ENCODE measurements around the gene PRKRIP1.
"Not testable (repeated sequence)": the region's sequence is repeated elsewhere in the genome, so short reads cannot be mapped to it uniquely, and the experiment has no call there.

PRKRIP1 gene, protein sequence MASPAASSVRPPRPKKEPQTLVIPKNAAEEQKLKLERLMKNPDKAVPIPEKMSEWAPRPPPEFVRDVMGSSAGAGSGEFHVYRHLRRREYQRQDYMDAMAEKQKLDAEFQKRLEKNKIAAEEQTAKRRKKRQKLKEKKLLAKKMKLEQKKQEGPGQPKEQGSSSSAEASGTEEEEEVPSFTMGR

GRCh38 chr7:102395873-102396709 lies at the start of gene PRKRIP1:
Gene PRKRIP1, plus strand, starts transcription at chr7:102396363. Its CDS starts 49 bp downstream, at chr7:102396412.
- no peaks in the 10 kb centered on the region for H3K9me3 ChIP-seq (ENCODE audit: insufficient read depth, low read length)
- peak within 1 kb of the TSS; percentile 97 for H3K4me2 ChIP-seq (ENCODE audit: low read length)
- H3K9ac ChIP-seq (ENCODE audit: low read length) = peak within 1 kb of the TSS; percentile 86
- peak within 1 kb of the TSS; percentile 44 for H3K27ac ChIP-seq (ENCODE audit: low read length)
- TF ChIP-seq EZH2phosphoT487 (IDR thresholded peaks at IDR 0.05; ENCODE audit: low read depth) (no peak), CTCF (IDR thresholded peaks at IDR 0.05; ENCODE audit: low read depth, low read length) (no peak)
- no peaks in the 10 kb centered on the region for H4K20me1 ChIP-seq (ENCODE audit: insufficient read depth, low read length)
- H3K4me1 ChIP-seq (ENCODE audit: low read length) = peaks cover 9% of the 10 kb centered on the region
- peak within 1 kb of the TSS; percentile 82 for H3K4me3 ChIP-seq (ENCODE audit: low read length)
- H3K36me3 ChIP-seq (replicated peaks; ENCODE audit: low read depth, low read length) = peaks cover 33% of the 10 kb centered on the region
- no peaks in the 10 kb centered on the region for H3K27me3 ChIP-seq (ENCODE audit: low read depth, low read length)
- peak within 1 kb of the TSS; percentile 55; the same call in 1 of the 2 replicates for H2AFZ ChIP-seq (ENCODE audit: low read depth, low read length)
- H3K79me2 ChIP-seq (ENCODE audit: low read length) = peaks cover 14% of the 10 kb centered on the region

- not testable (repeated sequence) for H2AFZ ChIP-seq (ENCODE audit: low read depth, low read length); H4K20me1 ChIP-seq (ENCODE audit: insufficient read depth, low read length); H3K4me2 ChIP-seq (ENCODE audit: low read length); H3K79me2 ChIP-seq (ENCODE audit: low read length); H3K9ac ChIP-seq (ENCODE audit: low read length); H3K36me3 ChIP-seq (replicated peaks; ENCODE audit: low read depth, low read length); H3K27me3 ChIP-seq (ENCODE audit: low read depth, low read length); H3K4me3 ChIP-seq (ENCODE audit: low read length); H3K9me3 ChIP-seq (ENCODE audit: insufficient read depth, low read length); H3K27ac ChIP-seq (ENCODE audit: low read length); H3K4me1 ChIP-seq (ENCODE audit: low read length)
Observed at GRCh38 chr7:102346983-102347382, 49.2 kb upstream of the PRKRIP1 start.

DNA sequence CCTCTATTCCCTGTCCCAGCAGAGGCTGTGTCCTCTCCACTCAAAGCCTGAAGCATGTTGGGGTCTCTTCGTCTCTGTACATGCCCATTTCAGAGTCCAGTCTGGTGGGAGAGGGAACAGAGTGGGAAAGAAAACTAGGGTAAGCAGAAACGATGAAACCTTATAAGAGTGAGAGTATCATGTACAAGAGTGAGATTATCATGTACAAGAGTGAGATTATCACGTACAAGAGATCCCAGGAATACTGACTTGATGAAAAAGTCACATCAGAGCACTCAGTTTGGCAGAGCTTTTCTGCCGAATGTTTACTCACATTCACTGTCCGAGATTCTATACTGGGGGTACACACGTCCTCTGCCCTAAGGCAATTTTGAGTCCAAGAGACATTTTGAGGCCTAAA lies 39.8 kb upstream of the PRKRIP1 start, which contains the start of gene SPDYE6:
Gene SPDYE6, minus strand, starts transcription at position 101 of the 400 bp plus-strand sequence. CDS start 421 bp downstream, outside the sequence.
- not testable (repeated sequence) for H3K4me3 ChIP-seq (ENCODE audit: low read length); H3K9ac ChIP-seq (ENCODE audit: low read length); H4K20me1 ChIP-seq (ENCODE audit: insufficient read depth, low read length); H3K4me2 ChIP-seq (ENCODE audit: low read length); H3K9me3 ChIP-seq (ENCODE audit: insufficient read depth, low read length); H3K27ac ChIP-seq (ENCODE audit: low read length); H3K4me1 ChIP-seq (ENCODE audit: low read length); H3K79me2 ChIP-seq (ENCODE audit: low read length); H3K36me3 ChIP-seq (replicated peaks; ENCODE audit: low read depth, low read length); H2AFZ ChIP-seq (ENCODE audit: low read depth, low read length); H3K27me3 ChIP-seq (ENCODE audit: low read depth, low read length)

DNA sequence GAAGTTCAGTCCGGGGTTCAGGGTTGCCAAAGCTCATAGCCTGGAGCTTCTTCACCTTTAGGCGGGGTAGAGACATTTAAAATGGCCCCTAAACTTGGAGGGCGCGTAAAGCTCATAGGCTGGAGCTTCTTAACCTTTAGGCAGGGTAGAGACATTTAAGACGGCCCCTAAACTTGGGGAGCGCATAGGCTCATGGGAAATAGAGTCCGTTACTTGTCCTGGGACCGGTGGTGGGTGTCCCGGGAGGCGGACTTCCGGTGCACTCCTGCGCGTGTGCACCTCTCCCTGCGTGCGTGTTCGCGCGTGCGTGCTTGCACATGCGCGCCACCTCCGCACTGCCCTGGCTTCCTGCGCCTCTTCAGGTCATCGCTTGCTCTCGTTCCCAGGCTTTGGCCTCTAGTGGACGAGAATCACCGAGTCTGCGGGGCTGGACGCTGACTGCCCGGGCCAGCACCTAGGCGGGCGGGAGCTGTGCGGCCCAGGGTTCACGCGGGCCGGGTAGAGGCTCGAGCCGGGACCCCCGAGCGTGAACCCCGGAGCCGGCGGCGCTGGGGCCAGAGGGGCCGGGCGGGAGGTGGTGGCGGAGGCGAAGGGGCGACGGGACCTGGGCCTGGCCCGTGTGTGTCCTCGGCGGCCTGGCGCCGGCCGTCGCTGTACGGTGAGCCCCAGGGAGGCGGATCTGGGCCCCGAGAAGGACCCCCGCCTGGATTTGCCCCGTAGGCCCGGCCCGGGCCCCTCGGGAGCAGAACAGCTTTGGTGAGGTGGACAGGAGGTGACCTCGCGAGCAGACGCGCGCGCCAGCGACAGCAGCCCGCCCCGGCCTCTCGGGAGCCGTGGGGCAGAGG lies 32.4 kb upstream of the PRKRIP1 start:
- peaks cover 21% of the 10 kb centered on the region for H3K79me2 ChIP-seq (ENCODE audit: low read length)
- H3K36me3 ChIP-seq (replicated peaks; ENCODE audit: low read depth, low read length); H3K4me1 ChIP-seq (ENCODE audit: low read length); H3K27me3 ChIP-seq (ENCODE audit: low read depth, low read length); H4K20me1 ChIP-seq (ENCODE audit: insufficient read depth, low read length); H3K9me3 ChIP-seq (ENCODE audit: insufficient read depth, low read length): not testable (repeated sequence)
- peak overlapping the region; percentile 50 for H3K4me2 ChIP-seq (ENCODE audit: low read length)
- H3K4me3 ChIP-seq (ENCODE audit: low read length) = peak overlapping the region; percentile 86
- 0 out of 2 replicates have a peak overlapping the region, but pooled peaks have one; percentile 33 for H3K27ac ChIP-seq (ENCODE audit: low read length)
- H2AFZ ChIP-seq (ENCODE audit: low read depth, low read length) = 0 out of 2 replicates have a peak overlapping the region, but pooled peaks have one; percentile 62
- peak overlapping the region; percentile 87 for H3K9ac ChIP-seq (ENCODE audit: low read length)

GRCh38 chr7:102364394-102364886 lies 31.7 kb upstream of the PRKRIP1 start:
- Histone ChIP-seq H3K79me2 (ENCODE audit: low read length) (peaks cover 21% of the 10 kb centered on the region), H3K4me3 (ENCODE audit: low read length) (peak overlapping the region; percentile 86), H3K9ac (ENCODE audit: low read length) (peak overlapping the region; percentile 87), H3K4me2 (ENCODE audit: low read length) (peak overlapping the region; percentile 45)
- not testable (repeated sequence) for H3K9me3 ChIP-seq (ENCODE audit: insufficient read depth, low read length); H4K20me1 ChIP-seq (ENCODE audit: insufficient read depth, low read length); H3K36me3 ChIP-seq (replicated peaks; ENCODE audit: low read depth, low read length); H3K27me3 ChIP-seq (ENCODE audit: low read depth, low read length); H3K27ac ChIP-seq (ENCODE audit: low read length); H2AFZ ChIP-seq (ENCODE audit: low read depth, low read length); H3K4me1 ChIP-seq (ENCODE audit: low read length)

DNA sequence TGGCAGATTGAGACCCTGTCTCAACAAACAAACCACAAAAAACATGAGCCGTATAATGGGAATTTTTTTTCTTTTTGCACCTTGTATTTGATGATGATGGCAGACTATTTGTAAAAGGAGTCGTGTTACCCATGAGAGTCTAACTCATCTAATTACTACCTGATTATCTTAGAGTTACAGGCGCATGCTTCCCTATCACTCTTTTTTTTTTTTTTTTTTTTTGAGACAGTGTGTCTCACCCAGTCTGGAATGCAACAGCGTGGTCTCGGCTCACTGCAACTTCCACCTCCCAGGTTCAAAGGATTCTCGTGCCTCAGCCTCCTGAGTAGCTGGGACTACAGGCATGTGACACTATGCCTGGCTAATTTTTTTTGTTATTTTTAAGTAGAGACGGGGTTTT lies 30.8 kb upstream of the PRKRIP1 start:
- H3K36me3 ChIP-seq (replicated peaks; ENCODE audit: low read depth, low read length); H3K4me3 ChIP-seq (ENCODE audit: low read length); H3K4me2 ChIP-seq (ENCODE audit: low read length); H3K9ac ChIP-seq (ENCODE audit: low read length); H3K27me3 ChIP-seq (ENCODE audit: low read depth, low read length); H2AFZ ChIP-seq (ENCODE audit: low read depth, low read length); H3K27ac ChIP-seq (ENCODE audit: low read length); H4K20me1 ChIP-seq (ENCODE audit: insufficient read depth, low read length); H3K4me1 ChIP-seq (ENCODE audit: low read length); H3K9me3 ChIP-seq (ENCODE audit: insufficient read depth, low read length): not testable (repeated sequence)
- peaks cover 26% of the 10 kb centered on the region for H3K79me2 ChIP-seq (ENCODE audit: low read length)

- H3K4me2 ChIP-seq (ENCODE audit: low read length); H3K4me3 ChIP-seq (ENCODE audit: low read length); H3K27me3 ChIP-seq (ENCODE audit: low read depth, low read length); H2AFZ ChIP-seq (ENCODE audit: low read depth, low read length); H3K9ac ChIP-seq (ENCODE audit: low read length); H3K27ac ChIP-seq (ENCODE audit: low read length); H3K4me1 ChIP-seq (ENCODE audit: low read length); H3K9me3 ChIP-seq (ENCODE audit: insufficient read depth, low read length); H4K20me1 ChIP-seq (ENCODE audit: insufficient read depth, low read length); H3K36me3 ChIP-seq (replicated peaks; ENCODE audit: low read depth, low read length): not testable (repeated sequence)
- H3K79me2 ChIP-seq (ENCODE audit: low read length) = peaks cover 31% of the 10 kb centered on the region
Observed at GRCh38 chr7:102370038-102370437, 26.1 kb upstream of the PRKRIP1 start.

DNA sequence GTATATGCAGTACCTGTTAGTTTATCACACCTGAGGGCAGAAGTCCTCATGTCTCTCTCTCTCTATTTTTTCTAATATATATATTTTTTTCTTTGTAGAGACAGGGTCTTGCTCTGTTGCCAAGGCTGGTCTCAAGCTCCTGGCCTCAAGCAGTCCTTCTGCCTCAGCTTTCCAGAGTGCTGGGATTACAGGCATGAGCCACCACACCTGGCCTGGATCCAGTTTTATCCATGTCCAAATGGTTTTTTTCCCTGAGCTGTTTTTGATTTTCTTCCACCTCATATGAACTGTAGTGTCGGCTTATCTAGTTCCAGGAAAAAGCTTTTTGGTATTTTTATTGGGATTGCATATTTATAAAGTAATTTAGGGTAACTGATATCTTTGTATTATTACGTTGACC lies 23.4 kb upstream of the PRKRIP1 start:
- H3K27me3 ChIP-seq (ENCODE audit: low read depth, low read length); H3K36me3 ChIP-seq (replicated peaks; ENCODE audit: low read depth, low read length); H3K27ac ChIP-seq (ENCODE audit: low read length); H4K20me1 ChIP-seq (ENCODE audit: insufficient read depth, low read length); H2AFZ ChIP-seq (ENCODE audit: low read depth, low read length); H3K9ac ChIP-seq (ENCODE audit: low read length); H3K4me1 ChIP-seq (ENCODE audit: low read length); H3K9me3 ChIP-seq (ENCODE audit: insufficient read depth, low read length); H3K4me3 ChIP-seq (ENCODE audit: low read length); H3K4me2 ChIP-seq (ENCODE audit: low read length): not testable (repeated sequence)
- H3K79me2 ChIP-seq (ENCODE audit: low read length) = peaks cover 24% of the 10 kb centered on the region
